GM23338 (cell line): Measurements from ENCODE around the gene KCNAB1. TPM values are rescaled to one million over a fixed set of nuclear protein-coding genes. Genes with fewer than 3 reads are reported as not detected.

ENCODE experiments used
- ATAC-seq: fragments of 200-7000 bp; cut with Tn5 transposase; 3 replicates; pipeline ENCODE4 v1.9.1; 2020
- DNase-seq: peaks from one replicate; pipeline ENCODE4 v3.0.0-alpha.2; 2015; ENCODE audit warnings: low spot score
- H2AFZ ChIP-seq: fragments of 200-600 bp; sonication (generic); 2 replicates; pipeline ENCODE4 v1.8.0; 2016; ENCODE audit warnings: antibody characterized with exemption, mild to moderate bottlenecking, moderate library complexity
- H3F3A ChIP-seq: fragments of 200-600 bp; sonication (generic); replicated peaks from 2 replicates; pipeline ENCODE4 v1.8.0; 2017; ENCODE audit warnings: antibody characterized with exemption, mixed run types, low read depth
- H3K27ac ChIP-seq: fragments of 200-600 bp; sonication (generic); 2 replicates; pipeline ENCODE4 v1.6.1; 2016; ENCODE audit warnings: low read depth
- H3K27me3 ChIP-seq: fragments of 200-600 bp; sonication (generic); 2 replicates; pipeline ENCODE4 v1.8.0; 2016; ENCODE audit warnings: mild to moderate bottlenecking, mixed run types, moderate library complexity; ENCODE audit not compliant: insufficient read depth
- H3K36me3 ChIP-seq: fragments of 200-600 bp; sonication (generic); 2 replicates; pipeline ENCODE4 v1.8.0; 2016; ENCODE audit warnings: mild to moderate bottlenecking; ENCODE audit not compliant: insufficient read depth
- H3K4me1 ChIP-seq: fragments of 200-600 bp; sonication (generic); 2 replicates; pipeline ENCODE4 v1.8.0; 2016; ENCODE audit warnings: mild to moderate bottlenecking, moderate library complexity; ENCODE audit not compliant: insufficient read depth
- H3K4me2 ChIP-seq: fragments of 200-600 bp; sonication (generic); 2 replicates; pipeline ENCODE4 v1.7.1; 2017; ENCODE audit warnings: mixed run types
- H3K4me3 ChIP-seq: fragments of 200-600 bp; sonication (generic); 2 replicates; pipeline ENCODE4 v1.6.1; 2016; ENCODE audit warnings: mixed run types
- H3K79me2 ChIP-seq: fragments of 200-600 bp; sonication (generic); replicated peaks from 2 replicates; pipeline ENCODE4 v1.8.0; 2017; ENCODE audit warnings: mild to moderate bottlenecking; ENCODE audit not compliant: insufficient read depth
- H3K9me2 ChIP-seq: fragments of 200-600 bp; sonication (generic); 2 replicates; pipeline ENCODE4 v1.8.0; 2017; ENCODE audit not compliant: insufficient read depth
- H4K20me1 ChIP-seq: fragments of 200-600 bp; sonication (generic); replicated peaks from 2 replicates; pipeline ENCODE4 v1.8.0; 2017; ENCODE audit warnings: mild to moderate bottlenecking; ENCODE audit not compliant: insufficient read depth
- H3K27ac Mint-ChIP-seq: 2 replicates; pipeline ENCODE4 v1.8.0; 2020; ENCODE audit warnings: inconsistent platforms, mild to moderate bottlenecking, moderate library complexity, mixed read lengths
- H3K27me3 Mint-ChIP-seq: 3 replicates; pipeline ENCODE4 v1.8.0; 2022; ENCODE audit warnings: low read depth, mild to moderate bottlenecking, moderate library complexity, mixed read lengths, inconsistent platforms; ENCODE audit not compliant: insufficient read depth, poor library complexity
- H3K36me3 Mint-ChIP-seq: 3 replicates; pipeline ENCODE4 v1.8.0; 2021; ENCODE audit warnings: low read depth, mild to moderate bottlenecking, inconsistent platforms, moderate library complexity, mixed read lengths
- H3K4me1 Mint-ChIP-seq: 3 replicates; pipeline ENCODE4 v1.8.0; 2020; ENCODE audit warnings: mild to moderate bottlenecking, inconsistent platforms, mixed read lengths
- H3K4me3 Mint-ChIP-seq: 3 replicates; pipeline ENCODE4 v1.8.0; 2021; ENCODE audit warnings: moderate library complexity, mild to moderate bottlenecking, inconsistent platforms, mixed read lengths
- H3K9me3 Mint-ChIP-seq: 3 replicates; pipeline ENCODE4 v1.8.0; 2020; ENCODE audit warnings: moderate library complexity, mild to moderate bottlenecking, inconsistent platforms, mixed read lengths
- CREB1 ChIP-seq: fragments of 250-450 bp; sonication (Bioruptor Pico); IDR thresholded peaks from 2 replicates; pipeline ENCODE4 v1.5.0; 2020; ENCODE audit warnings: low read depth, mild to moderate bottlenecking, moderate library complexity
- CTCF ChIP-seq, 2 experiments: fragments of 200-600 bp in 1 of 2; sonication (generic) in 1 of 2; conservative IDR thresholded peaks; 2 replicates each; pipeline versions ENCODE4 v1.5.1 to v1.6.1; 2016 to 2017; ENCODE audit warnings: antibody characterized with exemption in 2 of 2, low read depth in 2 of 2, mild to moderate bottlenecking in 2 of 2, moderate library complexity in 1 of 2
- ETS1 ChIP-seq: IDR thresholded peaks from 2 replicates; pipeline ENCODE4 v1.6.1; 2016; ENCODE audit warnings: antibody characterized with exemption
- EZH2 ChIP-seq: fragments of 200-600 bp; sonication (generic); IDR thresholded peaks from one replicate; pipeline ENCODE4 v1.8.0; 2017; ENCODE audit warnings: antibody characterized with exemption, mild to moderate bottlenecking, low read depth; ENCODE audit not compliant: unreplicated experiment
- EZH2phosphoT487 ChIP-seq: fragments of 200-600 bp; sonication (generic); IDR thresholded peaks from one replicate; pipeline ENCODE4 v1.8.1; 2018; ENCODE audit warnings: antibody characterized with exemption; ENCODE audit not compliant: unreplicated experiment
- JUNB ChIP-seq: IDR thresholded peaks from one replicate; pipeline ENCODE4 v1.6.1; 2016; ENCODE audit warnings: antibody characterized with exemption; ENCODE audit not compliant: unreplicated experiment
- NANOG ChIP-seq: IDR thresholded peaks from 2 replicates; pipeline ENCODE4 v1.6.1; 2016; ENCODE audit warnings: antibody characterized with exemption, borderline replicate concordance
- POLR2AphosphoS5 ChIP-seq: IDR thresholded peaks from 2 replicates; pipeline ENCODE4 v1.6.1; 2016; ENCODE audit warnings: antibody characterized with exemption, low read depth
- REST ChIP-seq: IDR thresholded peaks from one replicate; pipeline ENCODE4 v1.6.1; 2018; ENCODE audit warnings: antibody characterized with exemption; ENCODE audit not compliant: unreplicated experiment
- STAT1 ChIP-seq: IDR thresholded peaks from one replicate; pipeline ENCODE4 v1.6.1; 2016; ENCODE audit warnings: antibody characterized with exemption; ENCODE audit not compliant: unreplicated experiment
- ZNF114 ChIP-seq: fragments of 250-450 bp; sonication (Bioruptor Pico); IDR thresholded peaks from 2 replicates; pipeline ENCODE4 v1.5.0; 2020; ENCODE audit warnings: mild to moderate bottlenecking, moderate library complexity
- ZNF331 ChIP-seq: fragments of 250-450 bp; sonication (Bioruptor Pico); IDR thresholded peaks from 2 replicates; pipeline ENCODE4 v1.5.0; 2020; ENCODE audit warnings: low read depth, mild to moderate bottlenecking, moderate library complexity
- ZNF462 ChIP-seq: fragments of 250-450 bp; sonication (Bioruptor Pico); IDR thresholded peaks from 2 replicates; pipeline ENCODE4 v1.5.0; 2020; ENCODE audit warnings: mild to moderate bottlenecking, moderate library complexity
- polyA plus RNA-seq: library from polyadenylated mRNA; unstranded; fragments of >200 nt; fragmentation: Nextera tagmentation; extraction: Ambion mirVana; gene quantifications from 2 replicates; pipeline ENCODE4 v1.2.1, GENCODE V29; 2016
- total RNA-seq: library from RNA; depleted of rRNA; stranded (reverse); fragments of >200 nt; shearing (Covaris generic); gene quantifications from 2 replicates; pipeline ENCODE4 v1.2.3, GENCODE V29; 2014

The KCNAB1 gene
- total and polyA plus RNA-seq, 2 experiments from 2014 or later: 0.69 to 2.6 TPM

- DNase-seq: no peak
- no peaks in the 10 kb centered on the region for H3K36me3 Mint-ChIP-seq
- Histone ChIP-seq H3K4me3 (no peak overlapping the region), H3K9me2 (no peaks in the 10 kb centered on the region), H3K4me1 (no peaks in the 10 kb centered on the region), H3K4me2 (no peak overlapping the region), H3K36me3 (no peaks in the 10 kb centered on the region), H3F3A (no peaks in the 10 kb centered on the region), H3K27me3 (no peaks in the 10 kb centered on the region), H4K20me1 (no peaks in the 10 kb centered on the region), H3K27ac (no peak overlapping the region), H3K79me2 (no peaks in the 10 kb centered on the region), H2AFZ (no peak overlapping the region)
- H3K9me3 Mint-ChIP-seq: no peaks in the 10 kb centered on the region
- no peak overlapping the region for H3K27ac Mint-ChIP-seq
- H3K27me3 Mint-ChIP-seq: peaks cover 2% of the 10 kb centered on the region
- no peak overlapping the region for H3K4me3 Mint-ChIP-seq
- TF ChIP-seq NANOG: no peak
- no peak for TF ChIP-seq ZNF462
- TF ChIP-seq POLR2AphosphoS5: no peak
- TF ChIP-seq REST: no peak
- no peak for TF ChIP-seq JUNB
- no peak for TF ChIP-seq ZNF114
- TF ChIP-seq ETS1: no peak
- no peak for TF ChIP-seq EZH2
- TF ChIP-seq EZH2phosphoT487: no peak
- no peak for TF ChIP-seq CTCF (conservative IDR thresholded peaks at IDR 0.05; ENCODE audit: low read depth in 2 of 2)
- no peak for TF ChIP-seq ZNF331 (CRISPR knock-in tag)
- no peak for TF ChIP-seq STAT1
- no peak for TF ChIP-seq CREB1 (CRISPR knock-in tag)
- peaks cover 4% of the 10 kb centered on the region; the same call in 1 of the 3 replicates for H3K4me1 Mint-ChIP-seq
- no peak for ATAC-seq
These were observed 55.7 kb downstream of the KCNAB1 start for GRCh38 chr3:156176048-156176447.
